ENCODE measurements around the gene REXO4. TPM values are rescaled to one million over a fixed set of nuclear protein-coding genes. Genes with fewer than 3 reads are reported as not detected.

Gene REXO4
- total and polyA plus RNA-seq, 10 of the 15 experiments (the other 5 are each of a cell fraction or from before 2014, with no cell fraction given) = 2.7 to 43.9 (median 30.5) TPM

DNA sequence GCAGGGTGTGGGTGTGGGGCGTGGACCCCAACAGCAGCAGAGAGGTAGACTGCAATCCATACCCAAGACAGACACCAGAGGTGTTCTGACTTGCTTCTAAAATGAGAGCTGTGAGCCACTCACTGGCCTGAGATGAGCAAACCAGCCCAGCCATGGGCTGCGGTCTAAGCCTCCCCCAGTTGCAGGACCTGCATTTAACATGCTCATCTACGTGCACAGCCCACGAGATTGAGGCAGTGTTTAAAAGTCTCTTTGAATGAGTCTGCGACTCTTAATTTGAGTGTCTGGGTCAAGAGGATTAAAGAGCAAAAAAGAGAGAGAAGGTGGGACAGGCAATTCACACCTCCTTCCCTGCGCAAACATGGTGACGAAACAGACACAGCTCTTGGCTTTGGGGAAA is 47.9 kb downstream of the REXO4 start:
- Histone ChIP-seq H3K36me3 (ENCODE audit: control insufficient read depth in 2 of 2, insufficient read depth in 2 of 2, low read length in 1 of 2) (peaks cover 24 to 35% of the 10 kb centered on the region in 2 experiments), H3K4me1 (ENCODE audit: control insufficient read depth, insufficient read depth, low read length) (peaks cover 22% of the 10 kb centered on the region), H4K20me1 (ENCODE audit: control insufficient read depth, insufficient read depth) (peaks cover 37% of the 10 kb centered on the region), H3K4me2 (ENCODE audit: control insufficient read depth, insufficient read depth) (no peak overlapping the region), H3K9me3 (replicated peaks; ENCODE audit: control insufficient read depth, insufficient read depth, low read length) (no peaks in the 10 kb centered on the region), H2AFZ (ENCODE audit: control insufficient read depth, low read depth, low read length) (no peak overlapping the region), H3K27ac (ENCODE audit: control insufficient read depth, insufficient read depth) (no peak overlapping the region), H3K4me3 (no peak overlapping the region), H3K27me3 (replicated peaks in 1 of 2; ENCODE audit: control insufficient read depth in 2 of 2, insufficient read depth in 2 of 2, low read length in 1 of 2) (no peaks in the 10 kb centered on the region), H3K9ac (ENCODE audit: control insufficient read depth, insufficient read depth, low read length) (no peak overlapping the region), H3K79me2 (ENCODE audit: control insufficient read depth, insufficient read depth, low read length) (peaks cover 78% of the 10 kb centered on the region)
- in situ Hi-C loops (cut with MboI) = no loop called here
- BruUV-seq (replicated peaks) = no TSS peak
- ChIA-PET RAD21 (ENCODE audit: unreplicated experiment) (no interaction called here), POLR2A (interaction anchor here (1.1 to 1.4 kb wide), 2 partner anchors 13 to 14 kb away, joined by 3 read pairs; partner anchors contain the start of gene SURF1), CTCF (no interaction called here), SMC1A (ENCODE audit: uncharacterized antibody, unreplicated experiment) (no interaction called here)
- FAIRE-seq = no peak
- 50% methylated on average over 7 of the region's 7 CpGs for WGBS (ENCODE audit: insufficient coverage, insufficient replicate concordance, low lambda C conversion rate, missing lambda C conversion rate)
- no peak for ATAC-seq
- intact Hi-C loops (cut with micrococcal nuclease; ENCODE audit: unreplicated experiment) = loop anchor here (5.0 kb wide), 1 partner anchor 33 kb away; the partner anchor contains the start of gene SURF6
- no peak for DNase-seq (ENCODE audit: low read depth, low spot score)
- no peak for TF ChIP-seq FOS (IDR thresholded peaks at IDR 0.05; ENCODE audit: borderline replicate concordance, extremely low read depth, insufficient read length)
- TF ChIP-seq SP1 (IDR thresholded peaks at IDR 0.05; ENCODE audit: low read depth, low read length) = no peak
- TF ChIP-seq, protein P1, sequence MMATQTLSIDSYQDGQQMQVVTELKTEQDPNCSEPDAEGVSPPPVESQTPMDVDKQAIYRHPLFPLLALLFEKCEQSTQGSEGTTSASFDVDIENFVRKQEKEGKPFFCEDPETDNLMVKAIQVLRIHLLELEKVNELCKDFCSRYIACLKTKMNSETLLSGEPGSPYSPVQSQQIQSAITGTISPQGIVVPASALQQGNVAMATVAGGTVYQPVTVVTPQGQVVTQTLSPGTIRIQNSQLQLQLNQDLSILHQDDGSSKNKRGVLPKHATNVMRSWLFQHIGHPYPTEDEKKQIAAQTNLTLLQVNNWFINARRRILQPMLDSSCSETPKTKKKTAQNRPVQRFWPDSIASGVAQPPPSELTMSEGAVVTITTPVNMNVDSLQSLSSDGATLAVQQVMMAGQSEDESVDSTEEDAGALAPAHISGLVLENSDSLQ (IDR thresholded peaks at IDR 0.05) = no peak
- no peak for TF ChIP-seq RFX5 (IDR thresholded peaks at IDR 0.05; ENCODE audit: low read depth, low read length)
- no peak for TF ChIP-seq JUND (IDR thresholded peaks at IDR 0.05; ENCODE audit: low read depth, low read length)
- TF ChIP-seq, protein P2, sequence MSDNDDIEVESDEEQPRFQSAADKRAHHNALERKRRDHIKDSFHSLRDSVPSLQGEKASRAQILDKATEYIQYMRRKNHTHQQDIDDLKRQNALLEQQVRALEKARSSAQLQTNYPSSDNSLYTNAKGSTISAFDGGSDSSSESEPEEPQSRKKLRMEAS (IDR thresholded peaks at IDR 0.05; ENCODE audit: low read depth, low read length) = no peak
- TF ChIP-seq NFIC (IDR thresholded peaks at IDR 0.05; ENCODE audit: low read depth, low read length) = no peak
- TF ChIP-seq JUNB (IDR thresholded peaks at IDR 0.05) = no peak
- TF ChIP-seq ZSCAN29 (IDR thresholded peaks at IDR 0.05) = no peak
- no peak for TF ChIP-seq EED (IDR thresholded peaks at IDR 0.05; ENCODE audit: low read depth)
- TF ChIP-seq, protein P3, sequence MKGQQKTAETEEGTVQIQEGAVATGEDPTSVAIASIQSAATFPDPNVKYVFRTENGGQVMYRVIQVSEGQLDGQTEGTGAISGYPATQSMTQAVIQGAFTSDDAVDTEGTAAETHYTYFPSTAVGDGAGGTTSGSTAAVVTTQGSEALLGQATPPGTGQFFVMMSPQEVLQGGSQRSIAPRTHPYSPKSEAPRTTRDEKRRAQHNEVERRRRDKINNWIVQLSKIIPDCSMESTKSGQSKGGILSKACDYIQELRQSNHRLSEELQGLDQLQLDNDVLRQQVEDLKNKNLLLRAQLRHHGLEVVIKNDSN (IDR thresholded peaks at IDR 0.05; ENCODE audit: borderline replicate concordance, extremely low read length, insufficient read depth, low read depth, low read length) = no peak
- TF ChIP-seq, protein P4, sequence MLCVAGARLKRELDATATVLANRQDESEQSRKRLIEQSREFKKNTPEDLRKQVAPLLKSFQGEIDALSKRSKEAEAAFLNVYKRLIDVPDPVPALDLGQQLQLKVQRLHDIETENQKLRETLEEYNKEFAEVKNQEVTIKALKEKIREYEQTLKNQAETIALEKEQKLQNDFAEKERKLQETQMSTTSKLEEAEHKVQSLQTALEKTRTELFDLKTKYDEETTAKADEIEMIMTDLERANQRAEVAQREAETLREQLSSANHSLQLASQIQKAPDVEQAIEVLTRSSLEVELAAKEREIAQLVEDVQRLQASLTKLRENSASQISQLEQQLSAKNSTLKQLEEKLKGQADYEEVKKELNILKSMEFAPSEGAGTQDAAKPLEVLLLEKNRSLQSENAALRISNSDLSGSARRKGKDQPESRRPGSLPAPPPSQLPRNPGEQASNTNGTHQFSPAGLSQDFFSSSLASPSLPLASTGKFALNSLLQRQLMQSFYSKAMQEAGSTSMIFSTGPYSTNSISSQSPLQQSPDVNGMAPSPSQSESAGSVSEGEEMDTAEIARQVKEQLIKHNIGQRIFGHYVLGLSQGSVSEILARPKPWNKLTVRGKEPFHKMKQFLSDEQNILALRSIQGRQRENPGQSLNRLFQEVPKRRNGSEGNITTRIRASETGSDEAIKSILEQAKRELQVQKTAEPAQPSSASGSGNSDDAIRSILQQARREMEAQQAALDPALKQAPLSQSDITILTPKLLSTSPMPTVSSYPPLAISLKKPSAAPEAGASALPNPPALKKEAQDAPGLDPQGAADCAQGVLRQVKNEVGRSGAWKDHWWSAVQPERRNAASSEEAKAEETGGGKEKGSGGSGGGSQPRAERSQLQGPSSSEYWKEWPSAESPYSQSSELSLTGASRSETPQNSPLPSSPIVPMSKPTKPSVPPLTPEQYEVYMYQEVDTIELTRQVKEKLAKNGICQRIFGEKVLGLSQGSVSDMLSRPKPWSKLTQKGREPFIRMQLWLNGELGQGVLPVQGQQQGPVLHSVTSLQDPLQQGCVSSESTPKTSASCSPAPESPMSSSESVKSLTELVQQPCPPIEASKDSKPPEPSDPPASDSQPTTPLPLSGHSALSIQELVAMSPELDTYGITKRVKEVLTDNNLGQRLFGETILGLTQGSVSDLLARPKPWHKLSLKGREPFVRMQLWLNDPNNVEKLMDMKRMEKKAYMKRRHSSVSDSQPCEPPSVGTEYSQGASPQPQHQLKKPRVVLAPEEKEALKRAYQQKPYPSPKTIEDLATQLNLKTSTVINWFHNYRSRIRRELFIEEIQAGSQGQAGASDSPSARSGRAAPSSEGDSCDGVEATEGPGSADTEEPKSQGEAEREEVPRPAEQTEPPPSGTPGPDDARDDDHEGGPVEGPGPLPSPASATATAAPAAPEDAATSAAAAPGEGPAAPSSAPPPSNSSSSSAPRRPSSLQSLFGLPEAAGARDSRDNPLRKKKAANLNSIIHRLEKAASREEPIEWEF (IDR thresholded peaks at IDR 0.05; ENCODE audit: insufficient replicate concordance, low read depth, low read length) = no peak
- TF ChIP-seq, protein P5, sequence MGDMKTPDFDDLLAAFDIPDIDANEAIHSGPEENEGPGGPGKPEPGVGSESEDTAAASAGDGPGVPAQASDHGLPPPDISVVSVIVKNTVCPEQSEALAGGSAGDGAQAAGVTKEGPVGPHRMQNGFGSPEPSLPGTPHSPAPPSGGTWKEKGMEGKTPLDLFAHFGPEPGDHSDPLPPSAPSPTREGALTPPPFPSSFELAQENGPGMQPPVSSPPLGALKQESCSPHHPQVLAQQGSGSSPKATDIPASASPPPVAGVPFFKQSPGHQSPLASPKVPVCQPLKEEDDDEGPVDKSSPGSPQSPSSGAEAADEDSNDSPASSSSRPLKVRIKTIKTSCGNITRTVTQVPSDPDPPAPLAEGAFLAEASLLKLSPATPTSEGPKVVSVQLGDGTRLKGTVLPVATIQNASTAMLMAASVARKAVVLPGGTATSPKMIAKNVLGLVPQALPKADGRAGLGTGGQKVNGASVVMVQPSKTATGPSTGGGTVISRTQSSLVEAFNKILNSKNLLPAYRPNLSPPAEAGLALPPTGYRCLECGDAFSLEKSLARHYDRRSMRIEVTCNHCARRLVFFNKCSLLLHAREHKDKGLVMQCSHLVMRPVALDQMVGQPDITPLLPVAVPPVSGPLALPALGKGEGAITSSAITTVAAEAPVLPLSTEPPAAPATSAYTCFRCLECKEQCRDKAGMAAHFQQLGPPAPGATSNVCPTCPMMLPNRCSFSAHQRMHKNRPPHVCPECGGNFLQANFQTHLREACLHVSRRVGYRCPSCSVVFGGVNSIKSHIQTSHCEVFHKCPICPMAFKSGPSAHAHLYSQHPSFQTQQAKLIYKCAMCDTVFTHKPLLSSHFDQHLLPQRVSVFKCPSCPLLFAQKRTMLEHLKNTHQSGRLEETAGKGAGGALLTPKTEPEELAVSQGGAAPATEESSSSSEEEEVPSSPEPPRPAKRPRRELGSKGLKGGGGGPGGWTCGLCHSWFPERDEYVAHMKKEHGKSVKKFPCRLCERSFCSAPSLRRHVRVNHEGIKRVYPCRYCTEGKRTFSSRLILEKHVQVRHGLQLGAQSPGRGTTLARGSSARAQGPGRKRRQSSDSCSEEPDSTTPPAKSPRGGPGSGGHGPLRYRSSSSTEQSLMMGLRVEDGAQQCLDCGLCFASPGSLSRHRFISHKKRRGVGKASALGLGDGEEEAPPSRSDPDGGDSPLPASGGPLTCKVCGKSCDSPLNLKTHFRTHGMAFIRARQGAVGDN (IDR thresholded peaks at IDR 0.05) = no peak

All from GM12878 (cell line).